Hematopoietic multipotent progenitor cell treated with erythropoietin and hydrocortisone succinate and interleukin-3 and kit ligand, for 6 days (in vitro differentiated cells): ENCODE results near the gene PRDM15.

ENCODE experiments used
- DNase-seq: peaks from one replicate; pipeline ENCODE4 v3.0.0-alpha.2; 2015

Gene PRDM15

GRCh38 chr21:41885341-41886024 lies 6.3 kb upstream of the PRDM15 start:
- peak; percentile 24 for DNase-seq

GRCh38 chr21:41884501-41885030 lies 5.4 kb upstream of the PRDM15 start:
- DNase-seq: no peak

- DNase-seq: no peak
Observed at GRCh38 chr21:41883582-41883981, 4.4 kb upstream of the PRDM15 start.

- DNase-seq: no peak
Observed at GRCh38 chr21:41881051-41881450, 1.9 kb upstream of the PRDM15 start.

DNA sequence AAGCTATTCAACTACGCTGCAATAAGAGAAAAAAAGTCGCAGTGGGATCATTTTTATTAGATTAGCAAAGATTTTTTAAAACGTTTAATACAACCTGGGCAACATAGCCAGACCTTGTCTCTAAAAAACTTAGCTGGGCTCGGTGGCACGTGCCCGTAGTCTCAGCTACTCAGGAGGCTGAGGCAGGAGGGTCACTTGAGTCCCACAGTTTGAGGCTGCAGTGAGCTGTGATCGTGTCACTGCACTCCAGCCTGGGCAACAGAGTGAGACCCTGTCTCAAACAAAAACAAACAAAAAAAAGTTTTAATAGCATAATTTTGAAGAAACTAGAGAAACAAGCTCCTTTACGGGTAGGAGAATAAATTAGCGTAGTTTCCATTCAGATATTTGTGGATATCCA lies 1.0 kb upstream of the PRDM15 start:
- no peak for DNase-seq

DNA sequence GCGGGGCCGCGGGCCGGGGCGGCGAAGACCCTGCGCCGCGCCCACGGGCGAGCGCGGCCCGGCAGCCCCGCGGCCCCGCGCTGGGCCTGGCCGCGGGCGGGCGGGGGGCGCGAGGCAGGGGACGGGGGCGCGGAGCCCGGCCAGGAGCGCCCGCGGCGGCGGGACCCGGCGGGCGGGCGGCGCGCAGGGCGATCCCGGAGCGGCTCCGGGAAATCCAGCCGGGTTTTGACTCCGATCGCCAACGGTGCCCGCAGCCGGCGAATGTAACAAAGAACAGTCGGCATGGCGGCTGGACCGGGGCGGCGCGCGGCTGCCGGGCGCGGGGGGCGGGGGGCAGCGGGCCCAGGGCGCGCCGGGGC lies 334 bp downstream of the PRDM15 start:
- DNase-seq: peak; percentile 88

DNA sequence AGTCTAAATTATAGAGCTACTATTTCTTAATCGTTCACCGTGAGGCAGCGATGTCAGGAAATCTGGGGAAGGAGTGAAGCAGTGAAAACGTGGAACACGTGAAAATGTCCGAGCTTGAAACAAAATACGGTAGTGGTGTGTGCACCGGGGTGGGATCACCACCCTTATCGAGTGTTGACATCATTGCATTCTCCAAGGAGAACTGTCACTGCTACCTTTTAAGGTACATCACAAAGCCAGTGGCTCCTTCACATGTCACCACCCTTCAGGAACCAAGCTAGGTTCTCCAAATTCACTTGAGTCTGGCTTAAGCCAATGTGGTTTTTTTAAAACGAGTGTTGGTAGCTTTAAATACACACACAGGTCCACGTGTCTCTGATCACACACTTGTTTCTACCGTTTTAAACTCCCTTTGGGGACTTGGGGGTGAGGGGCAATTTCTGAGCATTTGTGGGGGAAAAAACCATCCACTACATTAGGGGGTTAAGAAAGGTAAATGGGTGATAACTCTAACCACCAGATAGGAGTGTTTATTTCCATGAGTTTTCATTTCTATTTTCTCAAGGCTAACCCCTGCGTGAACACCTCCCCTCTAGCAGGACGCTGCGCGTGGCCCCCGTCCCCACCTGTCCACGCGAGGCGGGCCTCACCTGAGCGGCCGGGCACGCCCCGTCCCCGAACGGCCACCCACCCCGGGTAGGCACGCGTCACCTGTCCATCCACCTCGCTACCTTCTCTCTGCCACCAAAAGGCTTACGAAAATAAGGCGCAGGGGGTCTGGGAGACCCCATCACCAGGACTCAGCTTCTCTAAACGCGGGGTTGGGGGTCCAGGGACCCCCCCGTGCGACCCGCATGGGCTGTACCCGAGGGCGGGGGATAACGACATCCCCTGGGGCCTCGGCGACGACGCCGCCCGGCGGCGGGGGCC lies 978 bp downstream of the PRDM15 start:
- DNase-seq: peak; percentile 68

- no peak for DNase-seq
Observed at GRCh38 chr21:41876928-41877652, 2.1 kb downstream of the PRDM15 start.

GRCh38 chr21:41876396-41876795 lies 2.7 kb downstream of the PRDM15 start:
- no peak for DNase-seq

DNA sequence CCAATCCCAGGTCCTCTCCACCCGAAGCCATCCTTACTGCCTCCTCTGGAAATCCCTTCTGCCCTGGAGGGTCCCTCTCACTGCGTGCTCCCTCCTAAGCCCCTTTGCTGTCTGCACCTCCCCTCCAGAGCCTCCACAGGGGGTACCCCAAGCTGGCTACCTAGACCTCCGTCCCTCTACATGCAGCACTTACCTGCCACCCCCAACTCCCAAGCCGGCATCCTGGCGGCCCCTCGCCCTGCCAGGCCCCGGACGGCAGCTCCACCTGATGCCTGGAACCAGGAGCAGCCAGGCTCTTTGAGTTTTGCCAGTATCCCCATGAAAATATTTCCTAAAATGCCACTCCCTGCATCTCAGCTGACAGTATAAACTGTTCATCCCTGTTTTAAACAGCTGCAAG lies 4.1 kb downstream of the PRDM15 start:
- DNase-seq: no peak

DNA sequence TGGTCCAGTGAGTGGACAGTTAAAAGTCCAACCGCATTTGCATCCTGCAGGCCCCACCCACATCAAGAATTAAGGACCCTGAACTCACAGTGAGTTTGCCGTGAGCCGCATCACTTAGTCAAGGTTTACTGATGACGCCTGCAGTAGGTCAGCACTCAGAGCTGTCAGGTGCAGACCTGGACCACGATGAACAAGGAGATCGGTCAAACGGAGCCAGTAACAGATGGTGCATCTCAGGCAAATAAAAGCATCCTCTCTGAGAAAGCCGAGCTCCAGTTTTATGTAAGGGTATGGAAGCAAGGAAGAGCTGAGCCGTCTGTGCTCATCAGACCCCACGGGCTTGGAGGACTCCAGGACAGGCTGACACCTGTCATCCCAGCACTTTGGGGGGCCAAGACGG lies 4.5 kb downstream of the PRDM15 start:
- no peak for DNase-seq

GRCh38 chr21:41873426-41873825 lies 5.7 kb downstream of the PRDM15 start:
- DNase-seq: no peak

GRCh38 chr21:41873005-41873404 lies 6.1 kb downstream of the PRDM15 start:
- no peak for DNase-seq

GRCh38 chr21:41871293-41872030 lies 7.7 kb downstream of the PRDM15 start:
- no peak for DNase-seq

- no peak for DNase-seq
Observed at GRCh38 chr21:41869771-41870170, 9.4 kb downstream of the PRDM15 start.

GRCh38 chr21:41868062-41868710 lies 11.0 kb downstream of the PRDM15 start:
- DNase-seq: no peak

GRCh38 chr21:41867313-41867712 lies 11.8 kb downstream of the PRDM15 start:
- no peak for DNase-seq

DNA sequence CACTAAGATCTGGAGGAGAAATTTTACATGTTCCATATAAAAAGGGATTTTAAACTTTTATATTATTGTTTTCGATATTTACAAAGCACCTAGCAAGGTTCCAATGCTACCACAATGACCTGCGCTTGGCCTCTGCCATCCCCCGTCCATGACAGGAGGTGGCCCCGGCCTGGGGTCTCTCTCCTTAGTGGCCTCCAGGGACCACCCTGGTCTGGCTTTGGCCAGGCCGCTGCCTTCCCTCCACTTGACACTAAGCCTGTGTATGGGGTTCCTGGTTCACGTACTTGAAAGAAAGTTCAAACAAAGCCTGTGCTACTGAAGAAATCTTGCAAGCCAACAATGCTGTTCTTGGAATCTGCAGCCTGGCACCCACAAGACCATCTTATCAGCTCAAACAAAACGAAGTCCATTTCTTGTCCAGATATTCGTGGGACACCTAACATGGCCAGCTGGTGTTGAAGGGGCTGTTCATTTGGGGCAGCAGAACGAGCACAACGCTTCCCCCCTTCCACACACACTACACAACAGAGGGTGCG lies 12.8 kb downstream of the PRDM15 start:
- no peak for DNase-seq

GRCh38 chr21:41865002-41865777 lies 14.0 kb downstream of the PRDM15 start:
- peak; percentile 44 for DNase-seq

DNA sequence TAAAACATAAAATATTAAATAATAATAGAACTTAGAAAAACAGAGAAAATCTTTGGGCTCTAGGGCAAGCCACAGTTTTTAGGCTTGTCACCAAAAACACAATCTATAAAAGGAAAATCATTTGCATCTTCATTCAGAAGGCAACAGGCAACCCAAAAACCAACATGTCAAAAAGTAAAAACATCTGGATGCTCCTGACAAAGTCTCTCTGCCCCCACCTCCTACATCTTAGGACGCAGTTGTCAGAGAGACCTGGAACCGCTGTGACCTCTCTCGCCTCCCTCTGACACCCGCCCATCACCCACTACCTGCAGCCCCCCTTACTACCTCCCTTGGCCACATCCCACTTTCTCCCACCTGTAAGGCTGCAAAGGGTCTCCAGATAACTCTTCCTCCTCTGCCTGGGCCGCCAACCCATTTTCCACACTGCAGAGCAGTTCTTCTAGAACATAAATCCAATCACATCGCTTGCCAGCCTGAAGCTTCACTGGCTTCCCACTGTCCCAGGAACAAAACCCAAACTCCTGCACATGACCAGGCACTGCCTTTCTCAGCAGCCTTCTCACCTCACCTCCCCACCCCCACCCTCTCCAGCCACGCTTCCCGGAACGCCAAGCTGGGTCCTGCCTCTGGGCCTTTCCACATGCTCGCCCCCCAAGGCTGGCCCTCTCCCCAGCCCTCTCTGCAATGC lies 14.7 kb downstream of the PRDM15 start:
- DNase-seq: no peak

GRCh38 chr21:41863439-41863740 lies 15.8 kb downstream of the PRDM15 start:
- DNase-seq: no peak
